PC-9 (cell line): Measurements from ENCODE around the gene ANKRD33B.

Source experiments
- EZH2 ChIP-seq: fragments of 200-600 bp; sonication (generic); IDR thresholded peaks from 2 replicates; pipeline ENCODE4 v1.8.0; 2017; ENCODE audit warnings: antibody characterized with exemption, low read depth
- TF ChIP-seq, protein P1 (sequence below): fragments of 200-600 bp; sonication (generic); conservative IDR thresholded peaks from 2 replicates; pipeline ENCODE4 v1.6.1; 2017; ENCODE audit warnings: mixed run types, antibody characterized with exemption, mild to moderate bottlenecking, moderate library complexity

DNA sequence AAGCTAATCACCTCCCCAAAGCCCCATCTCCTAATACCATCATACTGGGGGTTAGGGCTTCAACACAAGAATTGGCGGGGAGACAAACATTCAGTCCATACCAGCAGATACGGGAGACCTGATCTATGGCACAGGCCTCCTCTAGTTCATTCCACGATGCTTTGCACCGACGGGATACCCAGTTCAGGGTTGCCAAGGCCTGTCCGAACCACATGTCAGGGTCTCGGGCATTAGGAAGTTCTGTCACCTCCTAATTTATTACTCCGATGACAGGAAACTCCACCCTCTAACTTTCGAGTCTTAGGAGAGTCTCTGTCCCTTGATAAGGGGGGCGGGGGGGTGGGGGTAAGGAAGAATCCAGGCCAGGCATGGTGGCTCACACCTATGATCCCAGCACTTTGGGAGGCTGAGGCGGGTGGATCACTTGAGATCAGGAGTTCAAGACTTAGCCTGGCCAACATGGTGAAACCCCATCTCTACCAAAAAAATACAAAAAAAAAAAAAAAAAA lies 23.8 kb upstream of the ANKRD33B start:
- TF ChIP-seq, protein P1, sequence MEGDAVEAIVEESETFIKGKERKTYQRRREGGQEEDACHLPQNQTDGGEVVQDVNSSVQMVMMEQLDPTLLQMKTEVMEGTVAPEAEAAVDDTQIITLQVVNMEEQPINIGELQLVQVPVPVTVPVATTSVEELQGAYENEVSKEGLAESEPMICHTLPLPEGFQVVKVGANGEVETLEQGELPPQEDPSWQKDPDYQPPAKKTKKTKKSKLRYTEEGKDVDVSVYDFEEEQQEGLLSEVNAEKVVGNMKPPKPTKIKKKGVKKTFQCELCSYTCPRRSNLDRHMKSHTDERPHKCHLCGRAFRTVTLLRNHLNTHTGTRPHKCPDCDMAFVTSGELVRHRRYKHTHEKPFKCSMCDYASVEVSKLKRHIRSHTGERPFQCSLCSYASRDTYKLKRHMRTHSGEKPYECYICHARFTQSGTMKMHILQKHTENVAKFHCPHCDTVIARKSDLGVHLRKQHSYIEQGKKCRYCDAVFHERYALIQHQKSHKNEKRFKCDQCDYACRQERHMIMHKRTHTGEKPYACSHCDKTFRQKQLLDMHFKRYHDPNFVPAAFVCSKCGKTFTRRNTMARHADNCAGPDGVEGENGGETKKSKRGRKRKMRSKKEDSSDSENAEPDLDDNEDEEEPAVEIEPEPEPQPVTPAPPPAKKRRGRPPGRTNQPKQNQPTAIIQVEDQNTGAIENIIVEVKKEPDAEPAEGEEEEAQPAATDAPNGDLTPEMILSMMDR: no peak
- TF ChIP-seq EZH2: no peak
